ENCODE measurements around the gene NUFIP1. TPM values are rescaled to one million over a fixed set of nuclear protein-coding genes. Genes with fewer than 3 reads are reported as not detected.

The NUFIP1 gene
- total RNA-seq, 2 experiments from 2014 or later, result 5.2 to 6.0 TPM

DNA sequence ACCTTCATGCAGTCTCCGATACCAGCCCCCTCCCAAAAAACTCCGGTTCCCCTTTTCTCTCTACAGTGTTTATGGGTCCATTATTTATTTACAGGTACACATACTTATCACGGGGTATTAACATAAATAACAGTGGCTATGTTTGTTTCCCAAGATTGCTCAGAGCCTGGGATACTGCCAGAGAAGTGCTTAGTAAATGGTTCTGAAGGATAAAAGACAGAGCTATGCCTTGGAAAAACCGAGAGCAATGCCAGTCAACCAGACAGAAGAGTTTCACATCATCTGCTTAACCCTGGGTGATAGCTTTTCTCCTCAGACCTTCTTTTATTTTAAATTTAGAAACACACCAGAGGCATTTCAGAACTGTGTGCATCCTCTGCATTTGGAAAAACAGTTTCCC lies 61.3 kb downstream of the NUFIP1 start:
- Mint-ChIP-seq H3K27me3 (peaks cover 21% of the 10 kb centered on the region), H3K4me1 (no peaks in the 10 kb centered on the region), H3K27ac (no peak overlapping the region), H3K9me3 (no peaks in the 10 kb centered on the region), H3K4me3 (no peak overlapping the region), H3K36me3 (ENCODE audit: low read depth) (no peaks in the 10 kb centered on the region)
- ChIA-PET POLR2A (no interaction called here), CTCF (interaction anchor here (3.0 kb wide), 1 partner anchor 9 kb away, joined by 13 read pairs; no protein-coding TSS in a partner anchor)
- no peak for DNase-seq

DNA sequence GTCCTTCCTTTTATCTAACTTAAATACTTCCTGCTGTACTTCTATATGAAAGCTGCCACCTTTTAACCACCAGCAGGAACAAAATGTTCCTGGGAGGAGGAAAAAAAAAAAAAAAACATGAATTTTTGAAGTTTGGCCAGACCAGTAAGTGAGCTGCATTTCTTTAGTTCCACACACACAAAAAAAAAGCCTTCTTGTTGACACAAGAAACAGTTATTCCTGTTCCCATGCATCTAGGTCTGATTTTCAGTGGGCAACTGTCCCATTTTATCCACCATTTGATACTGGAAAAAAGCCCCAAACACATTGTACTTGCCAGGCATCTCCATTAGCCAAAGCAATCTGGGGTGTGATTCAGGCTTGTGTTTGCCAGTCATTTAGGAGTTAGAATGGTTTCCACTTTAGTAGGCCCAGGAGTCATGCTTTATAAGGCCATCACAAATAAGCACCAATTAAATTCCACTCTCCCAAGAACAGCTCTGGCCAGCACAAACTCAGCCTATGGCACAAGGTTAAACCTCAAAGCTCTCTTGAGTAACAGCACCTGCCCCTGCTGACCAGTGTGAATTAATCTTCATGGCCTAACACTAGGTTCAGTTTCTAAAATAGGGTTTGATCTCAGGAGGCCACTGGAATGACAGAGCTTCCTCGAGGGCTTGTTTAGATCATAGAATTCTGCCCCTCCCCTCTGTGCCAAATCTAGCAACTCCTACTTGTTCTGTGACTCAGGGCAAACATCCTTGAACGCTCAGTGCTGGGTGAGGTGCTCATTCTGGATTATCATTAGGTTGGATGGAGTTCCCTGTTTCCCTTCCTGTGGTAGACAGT lies 67.1 kb downstream of the NUFIP1 start:
- DNase-seq, result no peak
- Mint-ChIP-seq H3K9me3 (no peaks in the 10 kb centered on the region), H3K27me3 (peaks cover 17% of the 10 kb centered on the region), H3K27ac (no peak overlapping the region), H3K36me3 (ENCODE audit: low read depth) (no peaks in the 10 kb centered on the region), H3K4me1 (peaks cover 3% of the 10 kb centered on the region), H3K4me3 (no peak overlapping the region)
- ChIA-PET POLR2A (no interaction called here), CTCF (interaction anchor here (0.7 kb wide), 1 partner anchor 337 kb away, joined by 3 read pairs; no protein-coding TSS in a partner anchor)

DNA sequence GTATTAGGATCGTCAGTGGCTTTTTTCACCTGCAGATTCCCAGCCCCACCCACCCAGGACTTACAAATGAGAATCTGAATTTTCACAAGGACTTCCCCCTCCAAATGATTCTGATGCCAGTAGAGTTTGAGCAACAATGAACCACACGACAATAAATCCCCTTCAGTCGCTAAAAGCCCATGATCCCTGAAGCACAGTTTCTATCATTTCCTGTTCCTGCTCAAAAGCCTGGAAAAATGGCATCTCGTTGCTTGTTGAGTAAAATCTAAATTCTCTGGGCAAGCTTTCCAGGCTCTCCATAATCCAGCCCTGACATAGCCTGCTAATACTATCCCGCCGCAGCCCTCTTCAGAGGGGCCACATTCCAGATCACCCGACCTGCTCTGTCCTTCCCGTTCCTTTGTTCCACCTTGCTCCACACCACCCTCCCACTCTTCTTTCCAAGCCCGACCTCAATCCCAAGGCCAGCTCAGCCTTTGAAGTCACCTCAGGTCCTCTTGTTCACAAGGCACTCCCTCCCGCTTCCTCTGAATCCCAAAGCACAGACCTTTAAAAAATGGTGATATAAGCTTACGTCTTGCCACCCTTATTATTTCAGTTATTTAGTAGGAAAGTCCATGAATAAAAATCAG lies 67.9 kb downstream of the NUFIP1 start:
- no peak overlapping the region for H3K27ac Mint-ChIP-seq
- ChIA-PET POLR2A (no interaction called here), CTCF (interaction anchor here (0.6 kb wide), 1 partner anchor 499 kb away, joined by 3 read pairs; no protein-coding TSS in a partner anchor)
- H3K9me3 Mint-ChIP-seq, result no peaks in the 10 kb centered on the region
- DNase-seq, result no peak
- peaks cover 3% of the 10 kb centered on the region for H3K4me1 Mint-ChIP-seq
- H3K4me3 Mint-ChIP-seq, result no peak overlapping the region
- H3K36me3 Mint-ChIP-seq (ENCODE audit: low read depth), result no peaks in the 10 kb centered on the region
- peaks cover 16% of the 10 kb centered on the region for H3K27me3 Mint-ChIP-seq

DNA sequence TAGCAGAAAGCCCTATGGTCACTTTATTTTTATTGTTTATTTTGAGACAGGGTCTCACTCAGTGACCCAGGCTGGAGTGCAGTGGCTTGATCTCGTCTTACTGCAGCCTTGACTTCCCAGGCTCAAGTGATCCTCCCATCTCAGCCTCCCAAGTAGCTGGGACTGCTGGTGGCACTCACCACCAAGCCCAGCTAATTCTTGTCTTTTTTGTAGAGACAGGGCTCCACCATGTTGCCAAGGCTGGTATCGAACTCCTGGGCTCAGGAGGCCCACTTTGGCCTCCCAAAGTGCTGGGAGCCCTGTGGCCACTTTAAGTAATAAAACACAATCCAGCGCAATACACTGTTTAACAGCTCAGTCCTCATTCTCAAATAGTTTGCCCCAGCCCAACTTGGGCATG lies 69.3 kb downstream of the NUFIP1 start:
- Mint-ChIP-seq H3K27me3 (peaks cover 10% of the 10 kb centered on the region), H3K4me3 (peak overlapping the region; percentile 20), H3K4me1 (peaks cover 3% of the 10 kb centered on the region), H3K9me3 (no peaks in the 10 kb centered on the region), H3K27ac (no peak overlapping the region), H3K36me3 (ENCODE audit: low read depth) (no peaks in the 10 kb centered on the region)
- ChIA-PET POLR2A (no interaction called here), CTCF (no interaction called here)
- no peak for DNase-seq

DNA sequence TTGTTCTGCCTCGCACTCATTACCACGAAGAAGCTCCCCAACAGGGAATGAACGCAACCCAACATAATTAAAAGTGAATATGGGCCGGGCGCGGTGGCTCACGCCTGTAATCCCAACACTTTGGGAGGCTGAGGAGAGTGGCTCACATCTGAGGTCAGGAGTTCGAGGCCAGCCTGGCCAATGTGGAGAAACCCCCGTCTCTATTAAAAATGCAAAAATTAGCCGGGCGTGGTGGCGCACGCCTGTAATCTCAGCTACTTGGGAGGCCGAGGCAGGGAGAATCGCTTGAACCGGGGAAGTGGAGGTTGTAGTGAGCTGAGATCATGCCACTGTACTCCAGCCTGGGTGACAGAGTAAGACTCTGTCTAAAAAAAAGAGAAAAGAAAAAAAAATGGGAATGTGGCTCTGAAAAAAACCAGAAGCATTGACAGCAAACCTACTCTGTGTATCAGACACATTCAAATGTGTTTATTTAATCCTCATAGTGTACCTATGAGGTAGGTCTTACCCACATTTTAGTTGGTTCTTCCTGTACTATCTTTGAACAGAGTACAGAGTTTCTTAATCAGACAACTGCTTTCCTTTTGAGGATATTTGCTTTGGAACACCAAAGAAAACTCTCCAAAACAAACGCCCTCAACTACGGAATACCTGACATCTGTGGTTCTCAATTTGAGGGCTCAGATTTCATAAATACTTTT lies 70.0 kb downstream of the NUFIP1 start:
- Mint-ChIP-seq H3K4me3 (no peak overlapping the region), H3K27ac (no peak overlapping the region), H3K27me3 (peaks cover 3% of the 10 kb centered on the region), H3K4me1 (peaks cover 3% of the 10 kb centered on the region), H3K9me3 (no peaks in the 10 kb centered on the region), H3K36me3 (ENCODE audit: low read depth) (no peaks in the 10 kb centered on the region)
- CTCF ChIA-PET, result interaction anchor here (0.6 to 1.9 kb wide), 9 partner anchors 9 to 594 kb away, joined by 3 to 13 read pairs (median 4); no protein-coding TSS in a partner anchor
- POLR2A ChIA-PET, result no interaction called here
- no peak for DNase-seq

DNA sequence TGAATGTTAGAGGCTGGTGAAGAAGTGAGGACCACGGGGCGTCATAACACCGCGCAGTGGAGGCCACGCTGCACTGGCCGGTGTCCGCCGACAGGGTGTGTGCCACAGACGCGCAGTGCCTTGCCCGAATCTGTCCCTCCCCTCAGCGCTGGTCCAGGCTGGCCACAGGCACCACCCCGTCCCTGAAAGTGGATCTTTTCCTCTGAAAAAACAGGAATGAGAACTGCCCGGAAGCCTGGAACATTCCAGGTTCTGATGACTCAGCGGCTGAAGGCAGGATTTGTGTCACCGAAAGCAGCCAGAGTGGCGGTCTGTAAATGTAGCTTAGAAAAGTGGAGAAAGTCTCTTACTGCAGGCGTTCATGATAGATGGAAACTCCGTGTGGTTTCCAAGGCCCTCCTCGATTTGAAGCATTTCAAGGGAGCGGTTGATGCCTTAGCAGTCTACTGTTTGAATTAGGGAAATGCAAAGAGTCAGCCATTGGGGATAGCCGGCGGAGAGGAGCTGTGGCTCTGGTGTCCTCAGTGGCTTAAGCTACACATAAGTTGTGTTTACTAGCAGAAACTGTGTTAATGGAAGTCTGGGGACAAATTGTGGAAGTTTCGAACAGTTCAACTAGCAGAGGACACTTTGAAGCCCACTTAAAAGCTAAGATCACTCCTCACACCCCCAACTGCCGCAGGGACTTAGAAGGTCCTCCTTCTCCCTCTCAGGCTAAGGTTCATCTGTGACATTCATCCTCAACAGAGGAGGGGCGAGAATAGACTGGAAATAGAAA lies 70.8 kb downstream of the NUFIP1 start:
- CTCF ChIA-PET, result interaction anchor here (0.6 to 1.9 kb wide), 10 partner anchors 8 to 595 kb away, joined by 3 to 13 read pairs (median 4); no protein-coding TSS in a partner anchor
- Mint-ChIP-seq H3K4me1 (peaks cover 3% of the 10 kb centered on the region), H3K4me3 (no peak overlapping the region), H3K9me3 (no peaks in the 10 kb centered on the region), H3K27me3 (no peaks in the 10 kb centered on the region), H3K36me3 (ENCODE audit: low read depth) (no peaks in the 10 kb centered on the region), H3K27ac (no peak overlapping the region)
- DNase-seq, result peak; percentile 82
- POLR2A ChIA-PET, result no interaction called here

DNA sequence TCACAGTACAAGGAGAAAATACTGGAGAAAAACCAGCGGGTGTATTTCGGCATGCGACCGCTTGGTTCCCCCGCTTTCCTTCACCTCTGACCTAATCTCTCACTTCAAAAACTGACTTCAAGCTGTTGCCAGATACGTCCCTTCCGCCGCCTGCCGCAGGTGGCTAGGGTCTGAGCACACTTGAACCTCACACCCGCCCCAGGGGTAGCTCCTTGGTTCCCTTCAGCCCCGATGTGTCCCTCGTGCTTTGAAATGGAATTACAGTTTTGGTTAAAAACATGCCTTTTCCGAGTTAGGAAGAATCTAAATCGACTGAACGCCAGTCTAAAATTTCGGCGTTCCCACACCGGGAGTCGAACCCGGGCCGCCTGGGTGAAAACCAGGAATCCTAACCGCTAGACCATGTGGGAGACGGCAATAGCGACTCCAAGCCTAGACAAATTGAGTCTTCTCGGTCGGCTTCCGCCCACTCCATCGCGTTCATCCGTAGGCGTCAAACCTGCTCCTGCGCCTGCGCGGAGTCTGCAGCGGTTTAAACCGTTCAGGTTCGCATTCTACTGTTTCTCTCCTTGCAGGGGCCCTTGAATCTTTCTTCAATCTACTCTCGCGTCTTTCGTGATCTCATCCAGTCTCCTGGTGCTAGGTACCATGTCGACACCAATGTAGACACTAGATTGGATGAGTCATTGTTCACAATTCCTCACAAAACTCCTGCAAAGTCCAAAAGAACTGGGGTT lies 71.5 kb downstream of the NUFIP1 start:
- no peaks in the 10 kb centered on the region for H3K36me3 Mint-ChIP-seq (ENCODE audit: low read depth)
- POLR2A ChIA-PET, result no interaction called here
- no peak overlapping the region for H3K4me3 Mint-ChIP-seq
- CTCF ChIA-PET, result interaction anchor here (0.6 to 1.9 kb wide), 9 partner anchors 10 to 406 kb away, joined by 3 to 13 read pairs (median 4); no protein-coding TSS in a partner anchor
- peaks cover 4% of the 10 kb centered on the region for H3K9me3 Mint-ChIP-seq
- no peaks in the 10 kb centered on the region for H3K27me3 Mint-ChIP-seq
- H3K27ac Mint-ChIP-seq, result no peak overlapping the region
- peaks cover 3% of the 10 kb centered on the region for H3K4me1 Mint-ChIP-seq
- peak; percentile 97 for DNase-seq

DNA sequence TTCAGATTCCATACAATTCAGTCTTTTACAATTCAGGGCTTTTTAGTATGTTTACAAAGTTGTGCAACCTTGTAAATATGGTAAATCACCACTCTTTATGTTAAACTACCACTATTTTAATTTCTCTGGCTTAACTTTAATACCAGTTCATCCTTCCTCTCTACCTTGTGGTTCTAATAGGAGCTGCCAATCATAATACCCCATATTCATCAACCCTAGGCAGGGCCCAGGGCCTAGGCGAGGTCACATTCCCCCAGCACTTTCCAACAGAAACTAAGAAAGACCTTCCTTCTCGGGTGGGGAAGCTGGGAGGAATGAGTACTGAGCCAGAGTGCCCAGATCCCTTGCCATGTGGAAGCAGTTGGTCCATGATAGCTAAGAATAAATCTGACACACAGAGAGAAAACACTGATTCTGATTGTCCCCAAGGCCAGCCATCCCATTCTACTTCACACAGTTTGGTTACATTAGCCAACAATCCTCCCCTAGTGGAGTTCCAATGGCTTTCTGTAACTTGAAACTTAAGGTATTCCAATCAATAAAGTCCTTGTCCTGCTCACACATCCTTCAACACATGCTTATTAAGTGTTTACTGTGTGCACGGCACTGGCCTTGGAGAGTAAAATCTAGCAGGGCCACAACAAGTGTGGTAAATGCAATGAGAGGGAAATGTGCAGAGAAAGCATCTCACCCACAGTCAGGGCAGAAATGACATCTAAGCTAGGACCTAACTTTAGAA lies 76.8 kb downstream of the NUFIP1 start:
- ChIA-PET POLR2A (no interaction called here), CTCF (interaction anchor here (0.8 to 1.7 kb wide), 2 partner anchors 15 to 29 kb away, joined by 3 read pairs; no protein-coding TSS in a partner anchor)
- H3K4me3 Mint-ChIP-seq, result no peak overlapping the region
- no peak overlapping the region for H3K27ac Mint-ChIP-seq
- peaks cover 21% of the 10 kb centered on the region for H3K9me3 Mint-ChIP-seq
- H3K27me3 Mint-ChIP-seq, result no peaks in the 10 kb centered on the region
- no peaks in the 10 kb centered on the region for H3K36me3 Mint-ChIP-seq (ENCODE audit: low read depth)
- DNase-seq, result no peak
- H3K4me1 Mint-ChIP-seq, result no peaks in the 10 kb centered on the region

DNA sequence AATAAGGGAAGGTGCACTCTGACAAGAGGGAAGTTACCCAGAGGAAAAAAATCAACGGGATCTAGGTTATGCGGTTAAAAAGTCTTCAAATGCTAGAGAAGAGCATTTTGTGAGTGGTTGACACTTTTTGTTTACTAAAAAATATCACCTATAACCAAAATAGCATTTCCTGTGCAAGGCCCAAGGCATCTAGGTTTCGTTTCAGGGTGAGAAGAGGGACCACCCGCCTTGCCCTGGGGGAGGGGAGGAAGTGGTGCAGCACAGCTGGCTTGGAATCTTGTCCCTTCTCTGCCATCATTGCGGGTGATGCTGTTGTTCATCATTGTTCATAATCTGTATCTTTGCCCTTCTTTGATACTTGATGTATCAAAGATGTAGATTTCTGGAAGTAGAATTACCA lies 80.6 kb downstream of the NUFIP1 start:
- Mint-ChIP-seq H3K27me3 (peaks cover 2% of the 10 kb centered on the region), H3K9me3 (peaks cover 21% of the 10 kb centered on the region), H3K4me1 (no peaks in the 10 kb centered on the region), H3K36me3 (ENCODE audit: low read depth) (no peaks in the 10 kb centered on the region), H3K27ac (no peak overlapping the region), H3K4me3 (no peak overlapping the region)
- DNase-seq, result no peak
- ChIA-PET CTCF (no interaction called here), POLR2A (no interaction called here)

DNA sequence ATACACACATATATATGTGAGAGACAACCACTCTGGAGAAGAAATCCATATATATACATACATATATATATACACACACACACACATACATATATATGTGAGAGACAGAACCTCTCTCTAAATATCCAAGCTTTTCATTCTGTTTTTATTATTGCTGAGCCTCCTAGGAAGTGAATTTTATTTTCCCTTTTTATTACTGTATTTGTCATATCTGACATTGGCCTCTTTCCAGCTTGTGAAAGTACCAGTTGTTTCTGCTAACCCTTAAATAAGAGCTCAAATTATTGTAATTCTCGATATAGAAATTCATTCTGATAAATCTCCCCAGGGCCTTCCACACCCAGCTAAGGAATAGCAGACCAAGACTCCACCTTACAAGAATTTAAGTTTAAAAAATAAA lies 81.0 kb downstream of the NUFIP1 start:
- ChIA-PET POLR2A (no interaction called here), CTCF (no interaction called here)
- no peaks in the 10 kb centered on the region for H3K36me3 Mint-ChIP-seq (ENCODE audit: low read depth)
- H3K27me3 Mint-ChIP-seq, result peaks cover 2% of the 10 kb centered on the region
- DNase-seq, result no peak
- H3K27ac Mint-ChIP-seq, result no peak overlapping the region
- H3K4me1 Mint-ChIP-seq, result no peaks in the 10 kb centered on the region
- H3K4me3 Mint-ChIP-seq, result no peak overlapping the region
- peaks cover 21% of the 10 kb centered on the region for H3K9me3 Mint-ChIP-seq

DNA sequence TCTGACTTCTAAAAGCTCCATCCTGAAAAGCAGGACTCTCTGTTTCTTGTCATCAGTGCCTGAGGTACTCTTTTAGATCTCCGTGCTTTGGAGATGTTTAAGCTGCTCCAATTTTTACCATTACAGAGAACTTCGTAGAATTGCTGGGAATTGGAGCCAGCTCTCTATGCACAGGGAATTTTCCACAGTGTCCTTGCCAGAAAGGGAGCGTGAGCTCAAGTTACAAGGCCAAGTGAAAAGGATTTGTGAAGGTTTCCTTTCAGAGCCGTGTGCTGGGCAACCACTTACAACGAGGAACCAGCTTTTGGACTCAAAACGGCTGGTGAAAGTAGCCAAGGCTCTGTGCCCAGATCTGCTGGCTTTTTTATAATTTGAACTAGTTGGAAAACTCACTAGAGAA lies 82.6 kb downstream of the NUFIP1 start:
- H3K27me3 Mint-ChIP-seq, result peaks cover 3% of the 10 kb centered on the region
- POLR2A ChIA-PET, result no interaction called here

More for the DNA sequence above, 82.6 kb downstream of the NUFIP1 start:
- Mint-ChIP-seq H3K9me3 (peaks cover 9% of the 10 kb centered on the region), H3K4me3 (no peak overlapping the region), H3K27ac (no peak overlapping the region), H3K4me1 (no peaks in the 10 kb centered on the region), H3K36me3 (ENCODE audit: low read depth) (no peaks in the 10 kb centered on the region)
- DNase-seq, result no peak
- CTCF ChIA-PET, result no interaction called here
